Choroid plexus epithelial cell (primary cell): ENCODE data around the gene ASB6.

ENCODE experiments used
- DNase-seq: peaks from one replicate; pipeline ENCODE4 v3.0.0-alpha.2; 2010; ENCODE audit warnings: low read depth
- H3K4me3 ChIP-seq: 2 replicates; pipeline ENCODE4 v1.5.1; 2011; ENCODE audit warnings: low read depth, mild to moderate bottlenecking, control low read depth, low read length, moderate library complexity
- TF ChIP-seq, protein P1 (sequence below): conservative IDR thresholded peaks from 2 replicates; pipeline ENCODE4 v1.5.1; 2011; ENCODE audit warnings: low read depth, mild to moderate bottlenecking, control low read depth, inconsistent platforms, low read length, moderate library complexity

Gene ASB6, protein sequence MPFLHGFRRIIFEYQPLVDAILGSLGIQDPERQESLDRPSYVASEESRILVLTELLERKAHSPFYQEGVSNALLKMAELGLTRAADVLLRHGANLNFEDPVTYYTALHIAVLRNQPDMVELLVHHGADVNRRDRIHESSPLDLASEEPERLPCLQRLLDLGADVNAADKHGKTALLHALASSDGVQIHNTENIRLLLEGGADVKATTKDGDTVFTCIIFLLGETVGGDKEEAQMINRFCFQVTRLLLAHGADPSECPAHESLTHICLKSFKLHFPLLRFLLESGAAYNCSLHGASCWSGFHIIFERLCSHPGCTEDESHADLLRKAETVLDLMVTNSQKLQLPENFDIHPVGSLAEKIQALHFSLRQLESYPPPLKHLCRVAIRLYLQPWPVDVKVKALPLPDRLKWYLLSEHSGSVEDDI

GRCh38 chr9:129641750-129642585 is at the start of gene ASB6:
TSS of gene ASB6 (minus strand) at chr9:129642151. CDS start at chr9:129641999, 152 bp downstream.
- DNase-seq = peak; percentile 98
- TF ChIP-seq, protein P1, sequence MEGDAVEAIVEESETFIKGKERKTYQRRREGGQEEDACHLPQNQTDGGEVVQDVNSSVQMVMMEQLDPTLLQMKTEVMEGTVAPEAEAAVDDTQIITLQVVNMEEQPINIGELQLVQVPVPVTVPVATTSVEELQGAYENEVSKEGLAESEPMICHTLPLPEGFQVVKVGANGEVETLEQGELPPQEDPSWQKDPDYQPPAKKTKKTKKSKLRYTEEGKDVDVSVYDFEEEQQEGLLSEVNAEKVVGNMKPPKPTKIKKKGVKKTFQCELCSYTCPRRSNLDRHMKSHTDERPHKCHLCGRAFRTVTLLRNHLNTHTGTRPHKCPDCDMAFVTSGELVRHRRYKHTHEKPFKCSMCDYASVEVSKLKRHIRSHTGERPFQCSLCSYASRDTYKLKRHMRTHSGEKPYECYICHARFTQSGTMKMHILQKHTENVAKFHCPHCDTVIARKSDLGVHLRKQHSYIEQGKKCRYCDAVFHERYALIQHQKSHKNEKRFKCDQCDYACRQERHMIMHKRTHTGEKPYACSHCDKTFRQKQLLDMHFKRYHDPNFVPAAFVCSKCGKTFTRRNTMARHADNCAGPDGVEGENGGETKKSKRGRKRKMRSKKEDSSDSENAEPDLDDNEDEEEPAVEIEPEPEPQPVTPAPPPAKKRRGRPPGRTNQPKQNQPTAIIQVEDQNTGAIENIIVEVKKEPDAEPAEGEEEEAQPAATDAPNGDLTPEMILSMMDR = peak; percentile 70
- peak within 1 kb of the TSS; percentile 92 for H3K4me3 ChIP-seq

GRCh38 chr9:129688285-129689043 is 46.5 kb upstream of the ASB6 start:
- TF ChIP-seq, protein P1 = no peak
- DNase-seq = no peak
- H3K4me3 ChIP-seq = no peak overlapping the region

- no peak for DNase-seq
- H3K4me3 ChIP-seq = no peak overlapping the region
- TF ChIP-seq, protein P1 = no peak
These were observed 45.4 kb upstream of the ASB6 start for GRCh38 chr9:129687391-129687790.

DNA sequence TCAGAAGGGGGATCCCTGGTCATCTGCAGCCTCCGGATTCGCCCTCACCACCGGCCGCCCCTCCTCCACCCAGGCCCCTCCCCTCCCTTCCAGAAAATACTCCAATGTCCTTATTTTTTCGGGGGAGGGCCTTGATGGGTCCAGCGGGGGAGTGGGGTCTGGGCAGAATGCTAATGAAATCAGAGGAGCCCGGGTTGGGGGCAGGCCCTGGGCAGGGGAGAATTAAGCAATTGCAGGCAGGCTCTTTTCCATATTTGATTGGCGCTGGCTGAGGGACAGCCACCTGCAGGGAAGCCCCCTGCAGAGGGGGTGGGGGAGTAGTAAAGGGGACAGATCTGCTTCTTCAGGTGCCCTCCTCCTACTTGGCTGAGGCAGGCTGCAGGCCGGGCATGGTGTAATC is 44.8 kb upstream of the ASB6 start:
- no peak overlapping the region for H3K4me3 ChIP-seq
- TF ChIP-seq, protein P1 = no peak

GRCh38 chr9:129685933-129686259 is 43.9 kb upstream of the ASB6 start:
- TF ChIP-seq, protein P1 = no peak
- H3K4me3 ChIP-seq = no peak overlapping the region
- DNase-seq = no peak

More for the DNA sequence above, 44.8 kb upstream of the ASB6 start:
- no peak for DNase-seq

- DNase-seq = no peak
- TF ChIP-seq, protein P1 = no peak
- H3K4me3 ChIP-seq = no peak overlapping the region
These were observed 43.4 kb upstream of the ASB6 start for GRCh38 chr9:129685220-129685932.
